Testis (tissue), 3 donors: ENCODE results near the gene LUZP4. TPM values are rescaled to one million over a fixed set of nuclear protein-coding genes. Genes with fewer than 3 reads are reported as not detected.
"Not testable (repeated sequence)": the region's sequence is repeated elsewhere in the genome, so short reads cannot be mapped to it uniquely, and the experiment has no call there.

Experiments
- DNase-seq: peaks from one replicate; pipeline ENCODE4 v3.0.0-alpha.2; 2019
- H3K27ac ChIP-seq, 2 donors: fragments of 200-600 bp; sonication (generic); one replicate each; pipeline ENCODE4 v1.5.1; 2019
- H3K27me3 ChIP-seq: fragments of 200-600 bp; sonication (generic); one replicate; pipeline ENCODE4 v1.5.1; 2019
- H3K36me3 ChIP-seq: fragments of 200-600 bp; sonication (generic); one replicate; pipeline ENCODE4 v1.5.1; 2017; ENCODE audit warnings: low read depth; ENCODE audit errors: missing control alignments
- H3K4me1 ChIP-seq: fragments of 200-600 bp; sonication (generic); one replicate; pipeline ENCODE4 v1.5.1; 2019
- H3K4me3 ChIP-seq, 2 donors: fragments of 200-600 bp; sonication (generic); one replicate each; pipeline ENCODE4 v1.5.1; 2017 to 2019
- H3K9me3 ChIP-seq: fragments of 200-600 bp; sonication (generic); one replicate; pipeline ENCODE4 v1.5.1; 2017
- POLR2A ChIP-seq: fragments of 450-650 bp; IDR thresholded peaks from one replicate; pipeline ENCODE4 v1.6.1; 2017; ENCODE audit warnings: antibody characterized with exemption, mild to moderate bottlenecking, moderate library complexity
- WGBS, 2 donors: methylation state at CpG; one replicate each; pipeline ENCODE4 v1.1.5; 2018; 5-methylcytosine and 5-hydroxymethylcytosine counted together
- intact Hi-C: fragments of 100-400 bp; cut with DNase I; formaldehyde crosslinking; loops from one replicate; pipeline ENCODE4 v1.15.1; 2023; ENCODE audit warnings: low total_unique reads
- polyA plus RNA-seq: library from polyadenylated mRNA; stranded (reverse); fragments of 350-450 nt; fragmentation: Illumina TruSeq; extraction: RNeasy Lipid Tissue Mini Kit (QIAGEN cat#74804); gene quantifications from one replicate; pipeline ENCODE4 v1.2.3, GENCODE V29; 2014; ENCODE audit warnings: low read depth, low replicate concordance; ENCODE audit not compliant: insufficient read depth
- total RNA-seq, 2 donors: library from RNA; depleted of rRNA; stranded (reverse); fragments of >200 nt; gene quantifications; one replicate each; pipeline ENCODE4 v1.2.3, GENCODE V29; 2016
- TF ChIP-seq, protein P1 (sequence below), 3 experiments: fragments of 450-650 bp in 2 of 3; fragments of 200-600 bp in 1 of 3; sonication (generic) in 1 of 3; IDR thresholded peaks; one replicate each; pipeline ENCODE4 v1.5.1; 2016 to 2019; ENCODE audit warnings: antibody characterized with exemption in 3 of 3, mild to moderate bottlenecking in 2 of 3, moderate library complexity in 1 of 3

Gene LUZP4
- total and polyA plus RNA-seq, 3 donors from 2014 or later, result 9.4 to 13.7 (median 11.2) TPM

- Histone ChIP-seq H3K9me3 (no peaks in the 10 kb centered on the region), H3K27me3 (no peaks in the 10 kb centered on the region), H3K4me1 (no peaks in the 10 kb centered on the region), H3K27ac (no peak overlapping the region), H3K4me3 (no peak overlapping the region), H3K36me3 (no peaks in the 10 kb centered on the region)
- intact Hi-C loops, result no loop called here
- peak; percentile 67 for DNase-seq
- 24 to 75% methylated on average over 1 to 9 of the region's 19 CpGs for WGBS, 2 donors
- TF ChIP-seq, protein P1, sequence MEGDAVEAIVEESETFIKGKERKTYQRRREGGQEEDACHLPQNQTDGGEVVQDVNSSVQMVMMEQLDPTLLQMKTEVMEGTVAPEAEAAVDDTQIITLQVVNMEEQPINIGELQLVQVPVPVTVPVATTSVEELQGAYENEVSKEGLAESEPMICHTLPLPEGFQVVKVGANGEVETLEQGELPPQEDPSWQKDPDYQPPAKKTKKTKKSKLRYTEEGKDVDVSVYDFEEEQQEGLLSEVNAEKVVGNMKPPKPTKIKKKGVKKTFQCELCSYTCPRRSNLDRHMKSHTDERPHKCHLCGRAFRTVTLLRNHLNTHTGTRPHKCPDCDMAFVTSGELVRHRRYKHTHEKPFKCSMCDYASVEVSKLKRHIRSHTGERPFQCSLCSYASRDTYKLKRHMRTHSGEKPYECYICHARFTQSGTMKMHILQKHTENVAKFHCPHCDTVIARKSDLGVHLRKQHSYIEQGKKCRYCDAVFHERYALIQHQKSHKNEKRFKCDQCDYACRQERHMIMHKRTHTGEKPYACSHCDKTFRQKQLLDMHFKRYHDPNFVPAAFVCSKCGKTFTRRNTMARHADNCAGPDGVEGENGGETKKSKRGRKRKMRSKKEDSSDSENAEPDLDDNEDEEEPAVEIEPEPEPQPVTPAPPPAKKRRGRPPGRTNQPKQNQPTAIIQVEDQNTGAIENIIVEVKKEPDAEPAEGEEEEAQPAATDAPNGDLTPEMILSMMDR (IDR thresholded peaks at IDR 0.05), result no peak
- TF ChIP-seq POLR2A, result no peak
Measured at GRCh38 chrX:115311601-115312001, 22.1 kb downstream of the LUZP4 start.

DNA sequence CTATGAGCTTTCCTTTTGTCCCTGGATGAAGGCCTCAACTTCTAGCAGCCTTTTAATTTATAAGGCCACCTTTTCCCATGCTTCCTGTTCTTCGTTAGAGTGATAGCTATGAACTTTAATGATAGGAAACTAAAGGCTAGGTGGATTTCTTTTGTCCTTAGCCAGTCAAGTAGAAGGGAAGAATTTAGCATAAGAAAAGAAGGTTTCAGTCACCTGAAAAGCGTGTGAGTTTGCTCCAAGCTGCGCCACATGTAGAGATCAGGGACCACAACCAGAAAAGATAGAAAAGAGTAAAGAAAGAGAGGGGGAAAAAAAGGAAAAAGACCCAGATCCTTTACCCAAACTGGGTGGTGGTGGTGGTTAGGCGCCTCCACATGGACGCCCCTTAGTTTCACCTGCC, 28.6 kb downstream of the LUZP4 start:
- H3K4me3 ChIP-seq, result no peak overlapping the region
- no peak overlapping the region for H3K27ac ChIP-seq
- TF ChIP-seq POLR2A, result no peak
- TF ChIP-seq, protein P1 (IDR thresholded peaks at IDR 0.05), result no peak
- H3K9me3 ChIP-seq, result no peaks in the 10 kb centered on the region
- DNase-seq, result no peak
- no peaks in the 10 kb centered on the region for H3K27me3 ChIP-seq
- H3K36me3 ChIP-seq, result no peaks in the 10 kb centered on the region
- no peaks in the 10 kb centered on the region for H3K4me1 ChIP-seq
- intact Hi-C loops, result no loop called here
- WGBS, 2 donors, result 87 to 95% methylated on average over 5 of the region's 5 CpGs

GRCh38 chrX:115322375-115322774, 32.9 kb downstream of the LUZP4 start:
- Histone ChIP-seq H3K27ac (no peak overlapping the region), H3K4me1 (no peaks in the 10 kb centered on the region), H3K27me3 (no peaks in the 10 kb centered on the region), H3K9me3 (no peaks in the 10 kb centered on the region), H3K4me3 (no peak overlapping the region), H3K36me3 (no peaks in the 10 kb centered on the region)
- no peak for TF ChIP-seq POLR2A
- TF ChIP-seq, protein P1 (IDR thresholded peaks at IDR 0.05), result no peak
- no peak for DNase-seq
- intact Hi-C loops, result no loop called here

GRCh38 chrX:115324194-115324593, 34.7 kb downstream of the LUZP4 start:
- 50 to 54% methylated on average over 2 to 3 of the region's 3 CpGs for WGBS, 2 donors
- Histone ChIP-seq H3K4me1 (no peaks in the 10 kb centered on the region), H3K36me3 (no peaks in the 10 kb centered on the region), H3K4me3 (no peak overlapping the region), H3K27ac (no peak overlapping the region), H3K27me3 (no peaks in the 10 kb centered on the region), H3K9me3 (no peaks in the 10 kb centered on the region)
- TF ChIP-seq, protein P1 (IDR thresholded peaks at IDR 0.05), result no peak
- TF ChIP-seq POLR2A, result no peak
- intact Hi-C loops, result no loop called here
- DNase-seq, result peak; percentile 30

GRCh38 chrX:115329282-115329681, 39.8 kb downstream of the LUZP4 start:
- WGBS, 2 donors, result 84 to 93% methylated on average over 2 to 4 of the region's 4 CpGs
- H3K27me3 ChIP-seq, H3K4me1 ChIP-seq, DNase-seq, H3K36me3 ChIP-seq, H3K4me3 ChIP-seq, intact Hi-C loops, H3K27ac ChIP-seq, H3K9me3 ChIP-seq: not testable (repeated sequence)
